SK-N-SH (cell line): ENCODE results near the gene SAMD1.

Experiments
- CHD2 ChIP-seq: fragments of 150-350 bp; IDR thresholded peaks from 2 replicates; pipeline ENCODE4 v1.6.1; 2018; ENCODE audit warnings: low read length; ENCODE audit not compliant: partially characterized antibody
- EP300 ChIP-seq, 2 experiments: IDR thresholded peaks; 2 replicates each; pipeline versions ENCODE4 v1.4.0 to v1.6.1; 2012; ENCODE audit warnings: borderline replicate concordance in 1 of 2, low read depth in 1 of 2, low read length in 1 of 2
- RAD21 ChIP-seq: IDR thresholded peaks from 2 replicates; pipeline ENCODE4 v1.6.1; 2012; ENCODE audit warnings: mild to moderate bottlenecking, low read length
- TAF1 ChIP-seq: IDR thresholded peaks from 2 replicates; pipeline ENCODE4 v1.6.1; 2012; ENCODE audit warnings: low read depth, mild to moderate bottlenecking, low read length, moderate library complexity, borderline replicate concordance
- TF ChIP-seq, protein P1 (sequence below): fragments of 200-600 bp; sonication (generic); IDR thresholded peaks from 2 replicates; pipeline ENCODE4 v1.6.1; 2017; ENCODE audit warnings: antibody characterized with exemption, mild to moderate bottlenecking, moderate library complexity

DNA sequence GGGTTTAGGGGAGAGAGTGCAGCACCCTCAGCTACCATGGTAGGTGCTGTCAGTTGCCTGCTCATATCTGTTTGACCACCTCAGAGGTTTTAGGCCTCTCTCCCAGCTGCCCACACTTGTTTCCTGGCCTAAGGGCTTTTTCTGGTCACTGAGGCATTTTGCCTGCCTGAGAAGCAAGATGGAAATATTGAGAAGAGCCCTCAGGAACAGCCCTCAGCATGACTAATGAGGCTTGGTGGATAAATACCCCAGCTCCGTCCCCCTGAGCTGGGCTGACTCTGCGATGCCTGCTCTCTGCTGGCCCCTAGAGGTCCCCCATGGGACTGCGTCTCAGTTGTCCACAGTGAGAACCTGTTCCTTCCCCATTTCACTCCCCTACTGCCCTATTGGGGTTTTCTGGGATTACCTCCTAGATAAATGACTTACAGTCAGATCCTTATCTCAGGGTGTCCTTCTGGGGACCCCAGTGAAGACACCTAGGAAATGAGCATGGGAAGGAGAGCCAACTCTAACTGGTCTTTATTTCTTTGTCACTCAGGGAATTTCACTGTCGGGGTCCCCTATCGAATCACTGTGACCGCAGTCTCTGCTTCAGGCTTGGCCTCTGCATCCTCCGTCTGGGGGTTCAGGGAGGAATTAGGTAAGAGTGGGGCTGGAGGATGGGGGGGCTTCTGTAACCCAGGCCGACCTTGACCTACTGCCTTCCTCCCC, 42.0 kb downstream of the SAMD1 start:
- TF ChIP-seq EP300 (IDR thresholded peaks at IDR 0.05; ENCODE audit: borderline replicate concordance in 1 of 2, low read depth in 1 of 2, low read length in 1 of 2): no peak
- TF ChIP-seq, protein P1, sequence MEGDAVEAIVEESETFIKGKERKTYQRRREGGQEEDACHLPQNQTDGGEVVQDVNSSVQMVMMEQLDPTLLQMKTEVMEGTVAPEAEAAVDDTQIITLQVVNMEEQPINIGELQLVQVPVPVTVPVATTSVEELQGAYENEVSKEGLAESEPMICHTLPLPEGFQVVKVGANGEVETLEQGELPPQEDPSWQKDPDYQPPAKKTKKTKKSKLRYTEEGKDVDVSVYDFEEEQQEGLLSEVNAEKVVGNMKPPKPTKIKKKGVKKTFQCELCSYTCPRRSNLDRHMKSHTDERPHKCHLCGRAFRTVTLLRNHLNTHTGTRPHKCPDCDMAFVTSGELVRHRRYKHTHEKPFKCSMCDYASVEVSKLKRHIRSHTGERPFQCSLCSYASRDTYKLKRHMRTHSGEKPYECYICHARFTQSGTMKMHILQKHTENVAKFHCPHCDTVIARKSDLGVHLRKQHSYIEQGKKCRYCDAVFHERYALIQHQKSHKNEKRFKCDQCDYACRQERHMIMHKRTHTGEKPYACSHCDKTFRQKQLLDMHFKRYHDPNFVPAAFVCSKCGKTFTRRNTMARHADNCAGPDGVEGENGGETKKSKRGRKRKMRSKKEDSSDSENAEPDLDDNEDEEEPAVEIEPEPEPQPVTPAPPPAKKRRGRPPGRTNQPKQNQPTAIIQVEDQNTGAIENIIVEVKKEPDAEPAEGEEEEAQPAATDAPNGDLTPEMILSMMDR: peak; percentile 79
- no peak for TF ChIP-seq CHD2
- no peak for TF ChIP-seq TAF1
- peak; percentile 52 for TF ChIP-seq RAD21
